Measurements from ENCODE around the gene MPV17L2. TPM values are rescaled to one million over a fixed set of nuclear protein-coding genes. Genes with fewer than 3 reads are reported as not detected.

Gene MPV17L2
- total and polyA plus RNA-seq, 10 of the 15 experiments (the other 5 are each of a cell fraction or from before 2014, with no cell fraction given) = 5.1 to 57.2 (median 22.9) TPM

GRCh38 chr19:18179957-18180356, 13.1 kb upstream of the MPV17L2 start:
- H3K36me3 ChIP-seq (ENCODE audit: control insufficient read depth in 2 of 2, insufficient read depth in 2 of 2, low read length in 1 of 2) = peaks cover 17 to 19% of the 10 kb centered on the region in 2 experiments; a peak in 3 of 4 replicates
- ChIA-PET POLR2A (interaction anchor here (0.6 to 3.6 kb wide), 5 partner anchors 10 to 306 kb away, joined by 3 to 14 read pairs (median 3); partner anchors contain the start of gene MPV17L2), RAD21 (ENCODE audit: unreplicated experiment) (interaction anchor here (0.6 to 5.1 kb wide), 4 partner anchors 9 to 15 kb away, joined by 3 to 24 read pairs (median 18); partner anchors contain the start of gene MPV17L2), CTCF (interaction anchor here (1.2 to 3.2 kb wide), 4 partner anchors 10 to 19 kb away, joined by 3 to 22 read pairs (median 4); partner anchors contain the start of gene MPV17L2), SMC1A (ENCODE audit: uncharacterized antibody, unreplicated experiment) (interaction anchor here (1.0 to 4.6 kb wide), 5 partner anchors 8 to 149 kb away, joined by 3 to 19 read pairs (median 3); no protein-coding TSS in a partner anchor)
- peaks cover 14% of the 10 kb centered on the region for H3K4me1 ChIP-seq (ENCODE audit: control insufficient read depth, insufficient read depth, low read length)
- no peak overlapping the region for H3K9ac ChIP-seq (ENCODE audit: control insufficient read depth, insufficient read depth, low read length)
- in situ Hi-C loops (cut with MboI) = no loop called here
- H3K4me3 ChIP-seq = no peak overlapping the region
- no TSS peak for BruUV-seq (replicated peaks)
- peaks cover 14% of the 10 kb centered on the region for H3K79me2 ChIP-seq (ENCODE audit: control insufficient read depth, insufficient read depth, low read length)
- no peak overlapping the region for H3K27ac ChIP-seq (ENCODE audit: control insufficient read depth, insufficient read depth)
- ATAC-seq = peak; percentile 6; the same call in 2 of the 3 replicates
- no peaks in the 10 kb centered on the region for H3K27me3 ChIP-seq (replicated peaks in 1 of 2; ENCODE audit: control insufficient read depth in 2 of 2, insufficient read depth in 2 of 2, low read length in 1 of 2)
- FAIRE-seq = peak; percentile 35
- 14% methylated on average over 5 of the region's 5 CpGs for WGBS (ENCODE audit: insufficient coverage, insufficient replicate concordance, low lambda C conversion rate, missing lambda C conversion rate)
- H4K20me1 ChIP-seq (ENCODE audit: control insufficient read depth, insufficient read depth) = no peaks in the 10 kb centered on the region
- intact Hi-C loops (cut with micrococcal nuclease; ENCODE audit: unreplicated experiment) = no loop called here
- 0 out of 2 replicates have a peak overlapping the region, but pooled peaks have one; percentile 25 for H3K4me2 ChIP-seq (ENCODE audit: control insufficient read depth, insufficient read depth)
- TF ChIP-seq POLR2AphosphoS2 (IDR thresholded peaks at IDR 0.05; ENCODE audit: low read depth, low read length) (0 out of 2 replicates have a peak, but pooled peaks have one; percentile 27), CHD2 (IDR thresholded peaks at IDR 0.05; ENCODE audit: borderline replicate concordance, low read depth, low read length) (no peak), CHD1 (IDR thresholded peaks at IDR 0.05; ENCODE audit: low read depth, low read length) (no peak)
- no peak overlapping the region for H2AFZ ChIP-seq (ENCODE audit: control insufficient read depth, low read depth, low read length)
- H3K9me3 ChIP-seq (replicated peaks; ENCODE audit: control insufficient read depth, insufficient read depth, low read length) = no peaks in the 10 kb centered on the region; the same call in 2 of the 3 replicates
- DNase-seq (ENCODE audit: low read depth, low spot score) = no peak

GRCh38 chr19:18183529-18183928, 9.5 kb upstream of the MPV17L2 start:
- Histone ChIP-seq H2AFZ (ENCODE audit: control insufficient read depth, low read depth, low read length) (no peak overlapping the region), H4K20me1 (ENCODE audit: control insufficient read depth, insufficient read depth) (no peaks in the 10 kb centered on the region), H3K79me2 (ENCODE audit: control insufficient read depth, insufficient read depth, low read length) (no peaks in the 10 kb centered on the region), H3K27ac (ENCODE audit: control insufficient read depth, insufficient read depth) (no peak overlapping the region), H3K27me3 (replicated peaks in 1 of 2; ENCODE audit: control insufficient read depth in 2 of 2, insufficient read depth in 2 of 2, low read length in 1 of 2) (no peaks in the 10 kb centered on the region), H3K4me2 (ENCODE audit: control insufficient read depth, insufficient read depth) (no peak overlapping the region), H3K9me3 (replicated peaks; ENCODE audit: control insufficient read depth, insufficient read depth, low read length) (no peaks in the 10 kb centered on the region), H3K9ac (ENCODE audit: control insufficient read depth, insufficient read depth, low read length) (no peak overlapping the region), H3K36me3 (ENCODE audit: control insufficient read depth in 2 of 2, insufficient read depth in 2 of 2, low read length in 1 of 2) (peaks cover 0 to 3% of the 10 kb centered on the region in 2 experiments; a peak in 1 of 4 replicates), H3K4me1 (ENCODE audit: control insufficient read depth, insufficient read depth, low read length) (peaks cover 3% of the 10 kb centered on the region), H3K4me3 (no peak overlapping the region)
- TF ChIP-seq BHLHE40 (IDR thresholded peaks at IDR 0.05; ENCODE audit: borderline replicate concordance in 1 of 2, low read depth in 2 of 2, low read length in 1 of 2) (no peak), FOXM1 (IDR thresholded peaks at IDR 0.05; ENCODE audit: low read depth, low read length) (no peak), CBX5 (IDR thresholded peaks at IDR 0.05; ENCODE audit: low read depth) (no peak)
- ATAC-seq = no peak
- ChIA-PET CTCF (interaction anchor here (1.0 to 2.2 kb wide), 4 partner anchors 8 to 13 kb away, joined by 3 to 8 read pairs (median 4); partner anchors contain the start of gene MPV17L2), RAD21 (ENCODE audit: unreplicated experiment) (interaction anchor here (0.8 to 5.1 kb wide), 4 partner anchors 8 to 15 kb away, joined by 3 to 22 read pairs (median 4); partner anchors contain the start of genes IFI30 and MPV17L2), POLR2A (interaction anchor here (0.6 to 2.3 kb wide), 6 partner anchors 9 to 93 kb away, joined by 3 to 11 read pairs (median 4); partner anchors contain the start of genes IFI30 and MPV17L2), SMC1A (ENCODE audit: uncharacterized antibody, unreplicated experiment) (interaction anchor here (0.7 to 4.6 kb wide), 5 partner anchors 9 to 64 kb away, joined by 3 to 21 read pairs (median 7); partner anchors contain the start of genes IFI30 and MPV17L2)
- FAIRE-seq = no peak
- in situ Hi-C loops (cut with MboI) = no loop called here
- no peak for DNase-seq (ENCODE audit: low read depth, low spot score)
- BruUV-seq (replicated peaks) = no TSS peak
- intact Hi-C loops (cut with micrococcal nuclease; ENCODE audit: unreplicated experiment) = no loop called here

All from GM12878 (cell line).